Stimulated activated naive CD4-positive, alpha-beta T cell (primary cell): ENCODE data around the gene TLE4.

Experiments
- DNase-seq, 6 experiments: peaks; one replicate each; lab custom pipeline; 2025; lab: John Stamatoyannopoulos, UW

Gene TLE4

GRCh38 chr9:79689576-79689975, 117.8 kb downstream of the TLE4 start:
- DNase-seq = no peak

- DNase-seq = no peak
Measured at GRCh38 chr9:79691496-79691895, 119.7 kb downstream of the TLE4 start.

- no peak for DNase-seq
Measured at GRCh38 chr9:79692857-79693571, 121.2 kb downstream of the TLE4 start.

- no peak for DNase-seq
Measured at GRCh38 chr9:79693750-79694149, 122.0 kb downstream of the TLE4 start.

- DNase-seq = no peak
Measured at GRCh38 chr9:79694208-79694607, 122.4 kb downstream of the TLE4 start.

GRCh38 chr9:79694676-79695400, 123.1 kb downstream of the TLE4 start:
- no peak for DNase-seq

- peak in 1 of 6 experiments; percentile 2 for DNase-seq
Measured at GRCh38 chr9:79695531-79696175, 123.9 kb downstream of the TLE4 start.

GRCh38 chr9:79698967-79699366, 127.2 kb downstream of the TLE4 start:
- no peak for DNase-seq

GRCh38 chr9:79699479-79699878, 127.7 kb downstream of the TLE4 start:
- DNase-seq = no peak

GRCh38 chr9:79700607-79701360, 129.0 kb downstream of the TLE4 start:
- no peak for DNase-seq

- no peak for DNase-seq
Measured at GRCh38 chr9:79701651-79702050, 129.9 kb downstream of the TLE4 start.

- DNase-seq = no peak
Measured at GRCh38 chr9:79705704-79706103, 133.9 kb downstream of the TLE4 start.

- DNase-seq = no peak
Measured at GRCh38 chr9:79706512-79706911, 134.7 kb downstream of the TLE4 start.

GRCh38 chr9:79707589-79707988, 135.8 kb downstream of the TLE4 start:
- no peak for DNase-seq

GRCh38 chr9:79708541-79708940, 136.8 kb downstream of the TLE4 start:
- DNase-seq = no peak

- no peak for DNase-seq
Measured at GRCh38 chr9:79709743-79710674, 138.2 kb downstream of the TLE4 start.

- no peak for DNase-seq
Measured at GRCh38 chr9:79711874-79712273, 140.1 kb downstream of the TLE4 start.

- DNase-seq = no peak
Measured at GRCh38 chr9:79719021-79719420, 147.3 kb downstream of the TLE4 start.

GRCh38 chr9:79719989-79720388, 148.2 kb downstream of the TLE4 start:
- DNase-seq = no peak

GRCh38 chr9:79731171-79731890, 159.6 kb downstream of the TLE4 start:
- no peak for DNase-seq
